B cell (primary cell): ENCODE data around the gene VCX2. TPM values are rescaled to one million over a fixed set of nuclear protein-coding genes. Genes with fewer than 3 reads are reported as not detected.

Experiments
- ATAC-seq: fragments of 200-7000 bp; cut with Tn5 transposase; one replicate; pipeline ENCODE4 v1.10.0; 2021; ENCODE audit warnings: low read depth, mild to moderate bottlenecking, moderate number of reproducible peaks, moderate library complexity
- CTCF ChIA-PET: fragments of 350-600 bp; sonication (Branson Sonifier 250); formaldehyde crosslinking; loops from one replicate; lab custom pipeline; 2021; ENCODE audit warnings: antibody characterized with exemption, inconsistent platforms; lab: Charles Lee
- POLR2A ChIA-PET: fragments of 350-600 bp; sonication (Branson Sonifier 250); formaldehyde crosslinking; loops from one replicate; lab custom pipeline; 2021; ENCODE audit warnings: antibody characterized with exemption; lab: Charles Lee
- DNase-seq: peaks from one replicate; pipeline ENCODE4 v3.0.0; 2013
- H2AFZ ChIP-seq: 2 replicates; pipeline ENCODE4 v1.6.1; 2012; ENCODE audit warnings: mild to moderate bottlenecking, low read depth, low read length; ENCODE audit not compliant: insufficient read depth, poor library complexity, severe bottlenecking
- H3K27ac ChIP-seq, 2 donors: 1 replicate in 1 of 2; 2 replicates in 1 of 2; pipeline ENCODE4 v1.5.1; 2012 to 2013; ENCODE audit warnings: low read length in 2 of 2, mild to moderate bottlenecking in 2 of 2, moderate library complexity in 1 of 2
- H3K27me3 ChIP-seq, 4 experiments: fragments of 200-600 bp in 1 of 4; sonication (generic) in 1 of 4; replicated peaks in 1 of 4; 1 replicate in 2 of 4; 2 replicates in 2 of 4; pipeline versions ENCODE4 v1.6.1 to v1.7.0; 2013 to 2016; ENCODE audit warnings: low read length in 3 of 4, mild to moderate bottlenecking in 2 of 4, mixed read lengths in 1 of 4, moderate library complexity in 1 of 4; ENCODE audit not compliant: insufficient read depth in 4 of 4, control insufficient read depth in 3 of 4; ENCODE audit errors: control extremely low read depth in 1 of 4
- H3K36me3 ChIP-seq, 2 experiments: replicated peaks in 1 of 2; 1 replicate in 1 of 2; 2 replicates in 1 of 2; pipeline versions ENCODE4 v1.6.1 to v1.7.1; 2013; ENCODE audit warnings: low read length in 1 of 2; ENCODE audit not compliant: insufficient read depth in 2 of 2, control insufficient read depth in 1 of 2; ENCODE audit errors: control extremely low read depth in 1 of 2, extremely low read depth in 1 of 2
- H3K4me1 ChIP-seq, 2 donors: fragments of 200-600 bp in 1 of 2; sonication (generic) in 1 of 2; 1 replicate in 1 of 2; 2 replicates in 1 of 2; pipeline versions ENCODE4 v1.5.1 to v1.6.1; 2013 to 2017; ENCODE audit warnings: low read length in 2 of 2; ENCODE audit not compliant: control insufficient read depth in 2 of 2, insufficient read depth in 2 of 2
- H3K4me2 ChIP-seq: replicated peaks from 2 replicates; pipeline ENCODE3; 2012; ENCODE audit warnings: mild to moderate bottlenecking, low read depth, low read length; ENCODE audit not compliant: poor library complexity, severe bottlenecking
- H3K4me3 ChIP-seq, 5 experiments: fragments of 200-600 bp in 1 of 5; sonication (generic) in 1 of 5; 1 replicate in 3 of 5; 2 replicates in 2 of 5; pipeline versions ENCODE4 v1.5.1 to v1.7.0; 2011 to 2016; ENCODE audit warnings: low read length in 4 of 5, mild to moderate bottlenecking in 4 of 5, low read depth in 2 of 5, control low read depth in 1 of 5, moderate library complexity in 1 of 5; ENCODE audit not compliant: insufficient read depth in 1 of 5; ENCODE audit errors: control extremely low read depth in 1 of 5, extremely low read depth in 1 of 5
- H3K79me2 ChIP-seq: fragments of 200-600 bp; sonication (generic); one replicate; pipeline ENCODE4 v1.6.0; 2016; ENCODE audit warnings: low read length; ENCODE audit not compliant: control insufficient read depth, insufficient read depth
- H3K9ac ChIP-seq: fragments of 200-600 bp; sonication (generic); 2 replicates; pipeline ENCODE4 v1.6.1; 2017; ENCODE audit warnings: mild to moderate bottlenecking, low read length, moderate library complexity
- H3K9me3 ChIP-seq, 3 donors: one replicate each; pipeline versions ENCODE4 v1.6.1 to v1.7.1; 2013; ENCODE audit warnings: low read length in 2 of 3; ENCODE audit not compliant: control insufficient read depth in 2 of 3, insufficient read depth in 1 of 3; ENCODE audit errors: control extremely low read depth in 1 of 3
- H4K20me1 ChIP-seq: 2 replicates; pipeline ENCODE4 v1.6.0; 2012; ENCODE audit warnings: mild to moderate bottlenecking, low read length; ENCODE audit not compliant: insufficient read depth, control insufficient read depth, poor library complexity, severe bottlenecking
- H3K27ac Mint-ChIP-seq: one replicate; pipeline ENCODE4 v1.8.0; 2021; ENCODE audit warnings: mixed read lengths
- H3K27me3 Mint-ChIP-seq: one replicate; pipeline ENCODE4 v1.8.0; 2021; ENCODE audit warnings: mixed read lengths
- H3K4me1 Mint-ChIP-seq: one replicate; pipeline ENCODE4 v1.8.0; 2021; ENCODE audit warnings: mixed read lengths
- H3K4me3 Mint-ChIP-seq: one replicate; pipeline ENCODE4 v1.8.0; 2021; ENCODE audit warnings: mixed read lengths
- H3K9me3 Mint-ChIP-seq: one replicate; pipeline ENCODE4 v1.8.0; 2022; ENCODE audit warnings: mixed read lengths; ENCODE audit not compliant: insufficient read depth
- EZH2 ChIP-seq: IDR thresholded peaks from 2 replicates; pipeline ENCODE4 v1.6.1; 2012; ENCODE audit warnings: borderline replicate concordance, low read depth, mild to moderate bottlenecking, moderate library complexity, low read length; ENCODE audit not compliant: insufficient read depth, poor library complexity, severe bottlenecking
- WGBS: methylation state at CpG from one replicate; pipeline ENCODE4 v1.1.5; 2013; ENCODE audit warnings: missing lambda C conversion rate; ENCODE audit not compliant: insufficient coverage; 5-methylcytosine and 5-hydroxymethylcytosine counted together
- intact Hi-C: fragments of 100-400 bp; cut with micrococcal nuclease; formaldehyde crosslinking; loops from one replicate; pipeline ENCODE4 v1.10.0; 2022
- polyA plus RNA-seq: library from polyadenylated mRNA; depleted of rRNA; stranded (reverse); fragments of >200 nt; gene quantifications from 2 replicates; pipeline ENCODE4 v1.2.3, GENCODE V29; 2012
- total RNA-seq, 2 donors: library from RNA; stranded (reverse); fragments of 120-200 nt in 1 of 2; gene quantifications; 1 replicate in 1 of 2; 2 replicates in 1 of 2; pipeline versions ENCODE4 v1.2.3 to v1.2.4, GENCODE V29; 2013 to 2022
- TF ChIP-seq, protein P1 (sequence below): fragments of 200-600 bp; IDR thresholded peaks from one replicate; pipeline ENCODE4 v1.8.0; 2022; ENCODE audit warnings: antibody characterized with exemption, mild to moderate bottlenecking

VCX2 gene
- total and polyA plus RNA-seq, 2 donors (not counting 1 experiment from before 2014, with no cell fraction given) = not detected

GRCh38 chrX:8139716-8140115, 31.4 kb downstream of the VCX2 start:
- Histone ChIP-seq H3K9ac (no peak overlapping the region), H3K9me3 (no peaks in the 10 kb centered on the region), H4K20me1 (no peaks in the 10 kb centered on the region), H3K36me3 (no peaks in the 10 kb centered on the region), H2AFZ (no peak overlapping the region), H3K4me1 (no peaks in the 10 kb centered on the region), H3K4me3 (no peak overlapping the region), H3K79me2 (no peaks in the 10 kb centered on the region), H3K27me3 (no peaks in the 10 kb centered on the region), H3K4me2 (no peak overlapping the region), H3K27ac (no peak overlapping the region)
- ChIA-PET POLR2A (no interaction called here), CTCF (no interaction called here)
- no peak for TF ChIP-seq EZH2
- TF ChIP-seq, protein P1, sequence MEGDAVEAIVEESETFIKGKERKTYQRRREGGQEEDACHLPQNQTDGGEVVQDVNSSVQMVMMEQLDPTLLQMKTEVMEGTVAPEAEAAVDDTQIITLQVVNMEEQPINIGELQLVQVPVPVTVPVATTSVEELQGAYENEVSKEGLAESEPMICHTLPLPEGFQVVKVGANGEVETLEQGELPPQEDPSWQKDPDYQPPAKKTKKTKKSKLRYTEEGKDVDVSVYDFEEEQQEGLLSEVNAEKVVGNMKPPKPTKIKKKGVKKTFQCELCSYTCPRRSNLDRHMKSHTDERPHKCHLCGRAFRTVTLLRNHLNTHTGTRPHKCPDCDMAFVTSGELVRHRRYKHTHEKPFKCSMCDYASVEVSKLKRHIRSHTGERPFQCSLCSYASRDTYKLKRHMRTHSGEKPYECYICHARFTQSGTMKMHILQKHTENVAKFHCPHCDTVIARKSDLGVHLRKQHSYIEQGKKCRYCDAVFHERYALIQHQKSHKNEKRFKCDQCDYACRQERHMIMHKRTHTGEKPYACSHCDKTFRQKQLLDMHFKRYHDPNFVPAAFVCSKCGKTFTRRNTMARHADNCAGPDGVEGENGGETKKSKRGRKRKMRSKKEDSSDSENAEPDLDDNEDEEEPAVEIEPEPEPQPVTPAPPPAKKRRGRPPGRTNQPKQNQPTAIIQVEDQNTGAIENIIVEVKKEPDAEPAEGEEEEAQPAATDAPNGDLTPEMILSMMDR = no peak
- H3K9me3 Mint-ChIP-seq = no peaks in the 10 kb centered on the region
- DNase-seq = no peak
- H3K4me1 Mint-ChIP-seq = no peaks in the 10 kb centered on the region
- no peak overlapping the region for H3K4me3 Mint-ChIP-seq
- intact Hi-C loops = no loop called here
- 80% methylated on average over 1 of the region's 4 CpGs for WGBS
- no peak for ATAC-seq
- H3K27me3 Mint-ChIP-seq = no peaks in the 10 kb centered on the region
- no peak overlapping the region for H3K27ac Mint-ChIP-seq

GRCh38 chrX:8138252-8138651, 32.8 kb downstream of the VCX2 start:
- intact Hi-C loops = no loop called here
- no peak overlapping the region for H3K27ac Mint-ChIP-seq
- Histone ChIP-seq H3K36me3 (no peaks in the 10 kb centered on the region), H3K4me1 (no peaks in the 10 kb centered on the region), H3K4me2 (no peak overlapping the region), H3K27me3 (no peaks in the 10 kb centered on the region), H3K4me3 (no peak overlapping the region), H4K20me1 (no peaks in the 10 kb centered on the region), H3K79me2 (no peaks in the 10 kb centered on the region), H3K9me3 (no peaks in the 10 kb centered on the region), H3K27ac (no peak overlapping the region), H3K9ac (no peak overlapping the region), H2AFZ (no peak overlapping the region)
- no peaks in the 10 kb centered on the region for H3K4me1 Mint-ChIP-seq
- ChIA-PET CTCF (no interaction called here), POLR2A (no interaction called here)
- no peak for TF ChIP-seq EZH2
- TF ChIP-seq, protein P1 = no peak
- H3K9me3 Mint-ChIP-seq = peaks cover 5% of the 10 kb centered on the region
- no peak for DNase-seq
- no peaks in the 10 kb centered on the region for H3K27me3 Mint-ChIP-seq
- WGBS = 100% methylated on average over 1 of the region's 5 CpGs
- no peak for ATAC-seq
- H3K4me3 Mint-ChIP-seq = no peak overlapping the region
